GM12892 (cell line): ENCODE results near the gene ABCB9.

Experiments used
- POLR2AphosphoS5 ChIP-seq: IDR thresholded peaks from 2 replicates; pipeline ENCODE4 v1.6.1; 2011; ENCODE audit warnings: low read depth, low read length, control low read depth
- TAF1 ChIP-seq: IDR thresholded peaks from 2 replicates; pipeline ENCODE4 v1.6.1; 2011; ENCODE audit warnings: low read depth, mild to moderate bottlenecking, control low read depth, low read length, borderline replicate concordance

DNA sequence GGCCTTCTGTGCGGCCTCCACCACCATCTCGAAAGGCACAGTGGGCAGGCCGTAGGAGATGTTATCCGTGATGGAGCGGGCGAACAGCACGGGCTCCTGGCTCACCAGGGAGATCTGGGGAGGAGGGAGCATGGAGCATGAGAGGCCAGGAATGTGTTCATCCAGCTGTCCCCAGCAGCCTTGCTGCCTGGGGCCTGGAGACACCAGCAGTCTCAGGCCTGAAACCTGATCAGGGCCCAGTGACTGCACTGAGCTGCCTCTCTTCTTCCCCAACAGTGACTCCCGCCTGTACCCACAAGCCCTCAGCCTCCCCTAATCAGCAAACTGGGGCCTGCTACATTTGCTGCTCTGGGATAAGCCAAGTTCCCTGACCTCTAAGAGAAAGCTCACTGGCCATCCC, 30.9 kb downstream of the ABCB9 start:
- TF ChIP-seq POLR2AphosphoS5 (no peak), TAF1 (no peak)
